GM21717 (cell line): ENCODE data around the gene EHMT1.

Experiments
- ATAC-seq: cut with Tn5 transposase; IDR thresholded peaks from one replicate; pipeline ENCODE4 v1.9.1; 2021; ENCODE audit warnings: mild to moderate bottlenecking, moderate library complexity; ENCODE audit not compliant: unreplicated experiment

The EHMT1 gene

GRCh38 chr9:137671196-137671538, 52.4 kb downstream of the EHMT1 start:
- ATAC-seq, result no peak

GRCh38 chr9:137671721-137672120, 52.9 kb downstream of the EHMT1 start:
- ATAC-seq, result no peak

GRCh38 chr9:137672907-137673791, 54.3 kb downstream of the EHMT1 start:
- ATAC-seq, result peak; percentile 55

- ATAC-seq, result no peak
Measured at GRCh38 chr9:137673886-137674285, 55.1 kb downstream of the EHMT1 start.

- no peak for ATAC-seq
Measured at GRCh38 chr9:137674307-137674975, 55.6 kb downstream of the EHMT1 start.

- ATAC-seq, result no peak
Measured at GRCh38 chr9:137674976-137675320, 56.1 kb downstream of the EHMT1 start.

- no peak for ATAC-seq
Measured at GRCh38 chr9:137676998-137677397, 58.2 kb downstream of the EHMT1 start.

GRCh38 chr9:137678202-137678601, 59.4 kb downstream of the EHMT1 start:
- no peak for ATAC-seq

- ATAC-seq, result no peak
Measured at GRCh38 chr9:137679249-137679648, 60.4 kb downstream of the EHMT1 start.

GRCh38 chr9:137679695-137680305, 61.0 kb downstream of the EHMT1 start:
- no peak for ATAC-seq

GRCh38 chr9:137680444-137681358, 61.9 kb downstream of the EHMT1 start:
- ATAC-seq, result no peak

GRCh38 chr9:137682428-137683105, 63.8 kb downstream of the EHMT1 start:
- no peak for ATAC-seq

- no peak for ATAC-seq
Measured at GRCh38 chr9:137683262-137683864, 64.6 kb downstream of the EHMT1 start.

- no peak for ATAC-seq
Measured at GRCh38 chr9:137685035-137685740, 66.4 kb downstream of the EHMT1 start.

GRCh38 chr9:137685741-137686420, 67.1 kb downstream of the EHMT1 start:
- ATAC-seq, result no peak

- no peak for ATAC-seq
Measured at GRCh38 chr9:137688261-137688660, 69.5 kb downstream of the EHMT1 start.

- no peak for ATAC-seq
Measured at GRCh38 chr9:137688725-137689124, 69.9 kb downstream of the EHMT1 start.

GRCh38 chr9:137689745-137690529, 71.1 kb downstream of the EHMT1 start:
- no peak for ATAC-seq
